C4-2B (cell line): ENCODE data around the gene GTF2IRD1.

Source experiments
- CTCF ChIP-seq: fragments of 450-650 bp; conservative IDR thresholded peaks from 2 replicates; pipeline ENCODE4 v1.5.1; 2017; ENCODE audit warnings: mild to moderate bottlenecking
- ZFX ChIP-seq: fragments of 450-650 bp; IDR thresholded peaks from 2 replicates; pipeline ENCODE4 v1.6.1; 2017

- TF ChIP-seq CTCF (no peak), ZFX (no peak)
Observed at GRCh38 chr7:74505471-74506324, 52.0 kb downstream of the GTF2IRD1 start.
